ENCODE measurements around the gene SMARCD1.

SMARCD1 gene

GRCh38 chr12:50084775-50085614 lies at the start of gene SMARCD1:
TSS of gene SMARCD1 (plus strand) at chr12:50085342. CDS start at chr12:50085370, 28 bp downstream.
- peak; percentile 94 for DNase-seq

- no peak for DNase-seq
Observed at GRCh38 chr12:50038336-50038735, 46.8 kb upstream of the SMARCD1 start.

DNA sequence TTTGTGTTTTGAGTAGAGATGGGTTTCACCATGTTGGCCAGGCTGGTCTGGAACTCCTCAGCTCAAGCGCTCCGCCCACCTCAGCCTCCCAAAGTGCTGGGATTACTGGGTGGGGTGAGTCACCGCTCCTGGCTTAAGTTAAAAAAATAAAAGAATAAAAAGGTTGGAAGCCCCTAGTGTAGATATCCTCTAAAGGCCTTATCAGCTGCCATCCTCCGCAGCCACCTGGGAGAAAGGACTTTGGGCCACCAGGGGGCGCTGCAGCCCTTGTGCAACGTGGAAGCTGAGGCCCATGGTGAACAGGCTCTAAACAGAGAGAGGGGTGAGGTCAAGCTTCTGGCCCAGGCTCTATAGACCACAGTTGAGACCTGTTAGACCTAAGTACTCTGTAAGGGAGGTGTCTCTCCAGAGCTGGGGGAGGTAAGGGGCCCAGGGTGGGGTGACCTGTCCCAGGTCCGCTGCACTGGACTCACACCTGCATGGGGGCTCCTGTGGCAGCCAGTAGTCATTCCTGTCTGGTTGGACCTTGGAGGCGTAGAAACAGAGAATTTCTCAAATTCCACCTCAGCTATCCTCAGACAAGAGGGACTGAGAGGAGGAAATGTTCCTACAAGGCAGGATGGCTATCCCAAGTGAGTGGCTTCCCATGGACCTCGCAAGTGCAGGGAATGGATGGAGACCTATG lies 45.8 kb upstream of the SMARCD1 start:
- peak; percentile 87 for DNase-seq

GRCh38 chr12:50040657-50041056 lies 44.5 kb upstream of the SMARCD1 start:
- no peak for DNase-seq

GRCh38 chr12:50041062-50041860 lies 43.9 kb upstream of the SMARCD1 start:
- DNase-seq = no peak

DNA sequence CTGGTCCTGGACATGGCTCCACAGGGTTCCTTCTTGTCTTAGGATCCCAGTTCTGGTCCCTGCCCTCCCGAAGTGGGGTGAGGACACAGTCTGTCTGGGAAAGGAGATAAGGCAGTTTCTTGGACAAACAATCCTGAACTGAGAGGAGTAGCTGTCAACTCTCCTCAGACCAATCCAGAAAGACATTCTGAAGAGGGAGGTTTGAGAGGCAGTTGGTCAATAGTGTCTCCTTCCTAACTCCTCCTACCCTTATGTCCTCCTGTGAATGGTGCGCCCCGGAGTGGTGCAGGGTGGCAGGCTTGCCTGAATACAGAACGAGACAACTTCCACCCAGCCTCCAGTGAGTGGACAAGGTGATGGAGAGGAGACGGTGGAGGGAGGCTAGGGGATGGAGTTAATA lies 43.2 kb upstream of the SMARCD1 start:
- no peak for DNase-seq

GRCh38 chr12:50042693-50043092 lies 42.4 kb upstream of the SMARCD1 start:
- no peak for DNase-seq

DNA sequence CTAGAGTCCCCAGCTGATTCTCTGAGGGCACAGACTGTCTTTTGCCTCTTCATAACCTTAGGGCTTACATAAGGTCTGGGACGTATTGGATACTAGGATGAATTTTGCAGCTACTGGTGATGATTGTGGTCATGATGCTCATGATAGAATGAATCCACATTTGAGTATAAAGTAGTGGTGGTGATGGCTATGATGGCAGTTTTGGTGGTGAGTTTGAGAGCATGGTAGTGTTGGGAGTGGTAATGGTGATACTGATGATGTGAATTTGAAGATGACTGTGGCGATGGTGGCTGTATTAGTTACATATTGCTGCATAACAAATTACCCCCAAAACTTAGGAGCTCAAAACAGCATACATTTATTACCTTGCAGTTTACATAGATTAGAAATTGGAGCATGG lies 41.8 kb upstream of the SMARCD1 start:
- no peak for DNase-seq

GRCh38 chr12:50043854-50044253 lies 41.3 kb upstream of the SMARCD1 start:
- no peak for DNase-seq

GRCh38 chr12:50047693-50048250 lies 37.4 kb upstream of the SMARCD1 start:
- DNase-seq = no peak

- no peak for DNase-seq
Observed at GRCh38 chr12:50049254-50050118, 35.7 kb upstream of the SMARCD1 start.

DNA sequence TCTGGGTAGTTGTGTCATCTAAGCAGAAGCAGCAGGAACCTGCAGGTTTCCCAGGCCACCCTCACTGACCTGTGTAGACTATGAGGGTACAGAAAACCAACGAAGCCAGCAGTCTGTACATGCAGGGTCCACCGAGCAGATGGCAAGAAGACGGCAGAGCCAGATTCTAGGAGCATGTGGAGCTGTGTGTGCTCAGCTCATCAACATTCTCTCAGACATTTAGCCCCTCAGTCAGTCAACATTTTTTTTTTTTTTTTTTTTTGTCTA lies 35.1 kb upstream of the SMARCD1 start:
- no peak for DNase-seq

- DNase-seq = no peak
Observed at GRCh38 chr12:50050410-50051098, 34.6 kb upstream of the SMARCD1 start.

DNA sequence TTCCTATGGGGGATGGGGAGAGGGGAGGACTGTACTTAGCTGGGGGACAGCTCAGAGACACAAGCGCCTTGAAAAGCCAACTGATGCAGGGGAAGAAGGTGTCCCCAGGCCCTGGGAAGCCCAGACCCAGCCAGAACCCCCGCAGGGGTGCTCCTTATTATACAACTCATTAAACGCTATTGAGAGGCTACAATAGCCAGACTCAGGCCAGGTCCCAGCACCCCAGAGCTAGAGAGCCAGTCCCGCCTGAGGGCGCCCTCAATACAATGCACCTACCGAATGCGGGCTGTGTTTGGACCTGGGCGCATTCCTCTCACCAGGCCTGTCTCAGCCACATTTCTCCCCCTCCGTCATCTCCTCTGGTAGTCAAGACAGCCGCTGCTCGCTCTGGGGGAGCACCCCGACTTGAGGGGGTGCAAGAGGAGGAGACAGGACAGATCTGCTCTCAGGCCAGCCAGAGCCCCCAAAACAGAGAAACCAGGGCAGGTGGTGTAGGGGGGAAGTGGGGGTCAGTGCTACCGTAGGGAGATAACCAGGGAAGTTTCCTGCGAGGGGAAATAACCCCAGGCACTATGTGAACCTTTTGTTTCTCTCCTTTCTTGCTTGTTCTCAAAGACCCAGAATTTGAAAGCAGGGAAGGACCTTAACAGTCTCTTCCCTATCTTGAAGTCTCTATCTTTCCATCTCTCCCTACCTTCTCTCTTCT lies 33.9 kb upstream of the SMARCD1 start:
- DNase-seq = no peak

DNA sequence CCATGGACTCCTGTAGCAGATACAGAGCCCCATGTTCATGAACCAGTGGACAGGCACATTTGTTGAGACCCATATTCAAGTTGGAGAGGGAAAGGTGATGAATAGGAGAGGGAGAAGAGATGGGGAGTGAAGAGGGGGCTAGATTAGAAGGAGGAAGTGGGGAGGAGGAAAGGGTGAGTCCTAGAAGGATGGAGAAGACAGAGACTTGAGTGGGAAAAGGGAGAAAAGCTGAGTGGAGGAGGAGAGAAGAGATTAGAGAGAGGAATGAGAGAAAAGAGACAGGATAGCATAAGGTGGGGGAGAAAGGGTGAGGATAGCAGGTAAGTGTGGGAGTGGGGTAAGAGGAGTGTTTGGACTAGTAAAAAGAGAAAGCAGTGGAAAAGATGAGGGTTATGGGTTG lies 32.6 kb upstream of the SMARCD1 start:
- DNase-seq = no peak

- DNase-seq = no peak
Observed at GRCh38 chr12:50052964-50053363, 32.2 kb upstream of the SMARCD1 start.

DNA sequence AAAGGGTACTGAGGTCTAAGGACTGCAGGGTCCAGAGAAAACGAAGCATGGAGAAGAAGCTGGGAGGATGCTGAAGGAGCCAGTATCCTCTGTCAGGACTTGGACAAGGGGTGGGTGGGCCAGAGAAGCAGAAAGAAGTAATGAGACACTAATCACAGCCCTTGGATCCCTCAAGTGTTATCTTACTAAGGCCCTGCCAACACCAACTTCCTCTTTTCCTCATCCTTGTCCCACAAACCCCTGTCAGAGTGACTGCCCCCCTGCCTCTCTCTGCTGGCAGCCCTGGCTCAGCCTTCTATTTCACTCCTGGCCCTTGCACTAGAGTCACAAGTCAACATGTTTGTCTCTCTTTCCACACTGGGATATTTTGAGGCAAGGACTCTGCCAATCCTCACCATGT lies 31.6 kb upstream of the SMARCD1 start:
- no peak for DNase-seq

- peak; percentile 68 for DNase-seq
Observed at GRCh38 chr12:50055831-50056638, 29.1 kb upstream of the SMARCD1 start.

GRCh38 chr12:50056639-50056976 lies 28.5 kb upstream of the SMARCD1 start:
- DNase-seq = no peak

All from activated CD4-positive, alpha-beta T cell treated with anti-CD3 and anti-CD28 coated beads, Interleukin-10, Interleukin-2, amounts not matched to agents 100 ng/mL and 50 ng/mL, durations not matched to agents 16 hours and 8 hours (primary cell).